SK-N-SH (cell line): ENCODE data around the gene ASB15. TPM values are rescaled to one million over a fixed set of nuclear protein-coding genes. Genes with fewer than 3 reads are reported as not detected.

ENCODE experiments used
- CTCF ChIA-PET: fragments of 300-600, 350-600 bp; formaldehyde crosslinking; extraction: SDS; loops from one replicate; lab custom pipeline; 2021; lab: Yijun Ruan, JAX
- POLR2A ChIA-PET: fragments of 350-600 bp; sonication (Branson Sonifier 250); formaldehyde crosslinking; extraction: SDS; loops from one replicate; lab custom pipeline; 2020; ENCODE audit warnings: antibody characterized with exemption, inconsistent platforms; lab: Yijun Ruan, JAX
- DNase-seq: peaks from one replicate; pipeline ENCODE4 v3.0.0; 2012
- H2AFZ ChIP-seq: fragments of 200-600 bp; sonication (generic); 2 replicates; pipeline ENCODE4 v1.8.1; 2016; ENCODE audit warnings: antibody characterized with exemption, mild to moderate bottlenecking, low read depth
- H3F3A ChIP-seq: fragments of 200-600 bp; sonication (generic); replicated peaks from 2 replicates; pipeline ENCODE3; 2016; ENCODE audit warnings: antibody characterized with exemption, mild to moderate bottlenecking; ENCODE audit not compliant: insufficient read depth
- H3K27ac ChIP-seq, 2 experiments: fragments of 200-500 bp in 1 of 2; fragments of 200-600 bp in 1 of 2; sonication (Bioruptor generic) in 1 of 2; sonication (generic), shearing (Covaris generic) in 1 of 2; 2 replicates each; pipeline versions ENCODE4 v1.5.1 to v1.6.1; 2014 to 2016; ENCODE audit warnings: low read depth in 2 of 2, inconsistent platforms in 1 of 2, low read length in 1 of 2, mild to moderate bottlenecking in 1 of 2, mixed read lengths in 1 of 2
- H3K27me3 ChIP-seq: fragments of 200-600 bp; sonication (generic), shearing (Covaris generic); 2 replicates; pipeline ENCODE4 v1.6.1; 2016; ENCODE audit warnings: mixed run types; ENCODE audit not compliant: insufficient read depth
- H3K36me3 ChIP-seq, 2 experiments: fragments of 200-500 bp in 1 of 2; fragments of 200-600 bp in 1 of 2; sonication (Bioruptor generic) in 1 of 2; sonication (generic) in 1 of 2; replicated peaks in 1 of 2; 2 replicates each; pipeline versions ENCODE3 to v1.5.1; 2014 to 2016; ENCODE audit warnings: low read length in 1 of 2, mild to moderate bottlenecking in 1 of 2; ENCODE audit not compliant: insufficient read depth in 2 of 2, control insufficient read depth in 1 of 2
- H3K4me1 ChIP-seq, 2 experiments: fragments of 200-500 bp in 1 of 2; fragments of 200-600 bp in 1 of 2; sonication (Bioruptor generic) in 1 of 2; sonication (generic), shearing (Covaris generic) in 1 of 2; 2 replicates each; pipeline versions ENCODE4 v1.5.1 to v1.6.1; 2014 to 2016; ENCODE audit warnings: low read depth in 1 of 2, low read length in 1 of 2, mixed run types in 1 of 2; ENCODE audit not compliant: insufficient read depth in 2 of 2, control insufficient read depth in 1 of 2
- H3K4me2 ChIP-seq: fragments of 200-600 bp; sonication (generic), shearing (Covaris generic); 2 replicates; pipeline ENCODE4 v1.6.1; 2017; ENCODE audit warnings: mixed run types
- H3K4me3 ChIP-seq, 2 experiments: fragments of 200-500 bp in 1 of 2; fragments of 200-600 bp in 1 of 2; sonication (Bioruptor generic) in 1 of 2; sonication (generic), shearing (Covaris generic) in 1 of 2; 2 replicates each; pipeline versions ENCODE4 v1.5.1 to v1.8.1; 2014 to 2016; ENCODE audit warnings: low read depth in 2 of 2, inconsistent platforms in 1 of 2, low read length in 1 of 2, mild to moderate bottlenecking in 1 of 2, mixed read lengths in 1 of 2, moderate library complexity in 1 of 2
- H3K79me2 ChIP-seq: fragments of 200-600 bp; sonication (generic); 2 replicates; pipeline ENCODE4 v1.8.1; 2017; ENCODE audit warnings: mild to moderate bottlenecking; ENCODE audit not compliant: insufficient read depth
- H3K9ac ChIP-seq: fragments of 200-600 bp; sonication (generic); 2 replicates; pipeline ENCODE4 v1.6.1; 2017; ENCODE audit warnings: mixed run types
- H3K9me2 ChIP-seq: fragments of 200-600 bp; sonication (generic); 2 replicates; pipeline ENCODE4 v1.6.1; 2017; ENCODE audit warnings: mixed run types
- H3K9me3 ChIP-seq: fragments of 200-600 bp; sonication (generic); 2 replicates; pipeline ENCODE4 v1.6.1; 2017; ENCODE audit warnings: mixed run types, mild to moderate bottlenecking, moderate library complexity
- H4K20me1 ChIP-seq: fragments of 200-600 bp; sonication (generic); 2 replicates; pipeline ENCODE4 v1.6.1; 2017; ENCODE audit warnings: mild to moderate bottlenecking, mixed run types; ENCODE audit not compliant: insufficient read depth
- ELF1 ChIP-seq: IDR thresholded peaks from 2 replicates; pipeline ENCODE4 v1.4.0; 2012
- EP300 ChIP-seq, 2 experiments: IDR thresholded peaks; 2 replicates each; pipeline versions ENCODE4 v1.4.0 to v1.6.1; 2012; ENCODE audit warnings: borderline replicate concordance in 1 of 2, low read depth in 1 of 2, low read length in 1 of 2
- FOXJ3 ChIP-seq: sonication (generic); formaldehyde crosslinking; IDR thresholded peaks from 2 replicates; pipeline ENCODE4 v1.5.1; 2020; ENCODE audit warnings: mild to moderate bottlenecking, missing genetic modification reagents
- FOXM1 ChIP-seq: IDR thresholded peaks from 2 replicates; pipeline ENCODE4 v1.4.0; 2012; ENCODE audit warnings: low read depth, mild to moderate bottlenecking
- GABPA ChIP-seq: IDR thresholded peaks from 2 replicates; pipeline ENCODE4 v1.4.0; 2012; ENCODE audit warnings: low read depth, mild to moderate bottlenecking
- JUND ChIP-seq: IDR thresholded peaks from 2 replicates; pipeline ENCODE4 v1.4.0; 2012
- MEF2A ChIP-seq: IDR thresholded peaks from 2 replicates; pipeline ENCODE4 v1.4.0; 2012; ENCODE audit warnings: low read depth, borderline replicate concordance
- MXI1 ChIP-seq: IDR thresholded peaks from 2 replicates; pipeline ENCODE4 v1.6.1; 2012; ENCODE audit warnings: mild to moderate bottlenecking, low read depth, low read length, improper control_type of control experiment
- NRF1 ChIP-seq: IDR thresholded peaks from 2 replicates; pipeline ENCODE4 v1.6.1; 2012; ENCODE audit warnings: low read depth, mild to moderate bottlenecking, low read length
- POLR2AphosphoS5 ChIP-seq: IDR thresholded peaks from 2 replicates; pipeline ENCODE4 v1.6.1; 2012; ENCODE audit warnings: low read depth, low read length
- RCOR1 ChIP-seq: fragments of 150-350 bp; IDR thresholded peaks from 2 replicates; pipeline ENCODE4 v1.6.1; 2017; ENCODE audit warnings: antibody characterized with exemption, low read length
- RFX5 ChIP-seq: IDR thresholded peaks from 2 replicates; pipeline ENCODE4 v1.6.1; 2012; ENCODE audit warnings: mild to moderate bottlenecking, improper control_type of control experiment, low read length
- RXRA ChIP-seq: IDR thresholded peaks from 2 replicates; pipeline ENCODE4 v1.4.0; 2012; ENCODE audit warnings: low read depth, mild to moderate bottlenecking, borderline replicate concordance
- SIN3A ChIP-seq: IDR thresholded peaks from 2 replicates; pipeline ENCODE4 v1.6.1; 2012; ENCODE audit warnings: low read depth, mild to moderate bottlenecking, low read length, moderate library complexity, borderline replicate concordance
- SMC3 ChIP-seq: IDR thresholded peaks from 2 replicates; pipeline ENCODE4 v1.6.1; 2012; ENCODE audit warnings: low read depth, low read length, improper control_type of control experiment
- ZBTB33 ChIP-seq: IDR thresholded peaks from 2 replicates; pipeline ENCODE4 v1.4.0; 2012; ENCODE audit warnings: low read depth, borderline replicate concordance
- WGBS: methylation state at CpG from one replicate; pipeline ENCODE4 v1.1.6; 2017; ENCODE audit warnings: low lambda C conversion rate; 5-methylcytosine and 5-hydroxymethylcytosine counted together
- polyA plus RNA-seq, 3 experiments: library from polyadenylated mRNA; depleted of rRNA; stranded (reverse); fragments of >200 nt; gene quantifications; 2 replicates each; pipeline ENCODE4 v1.2.3, GENCODE V29; 2012
- TF ChIP-seq, protein P1 (sequence below): fragments of 200-600 bp; sonication (generic); IDR thresholded peaks from 2 replicates; pipeline ENCODE4 v1.6.1; 2017; ENCODE audit warnings: antibody characterized with exemption, mild to moderate bottlenecking, moderate library complexity
- TF ChIP-seq, protein P2 (sequence below): IDR thresholded peaks from 2 replicates; pipeline ENCODE4 v1.6.1; 2012; ENCODE audit warnings: mild to moderate bottlenecking, low read depth, low read length, moderate library complexity

ASB15 gene
- polyA plus RNA-seq, 1 of the 3 experiments (the other 2 are of a cell fraction) = not detected

GRCh38 chr7:123600876-123601275 is 745 bp upstream of the ASB15 start:
- no peak for TF ChIP-seq ZBTB33
- no peak for TF ChIP-seq SMC3
- TF ChIP-seq MXI1 = no peak
- TF ChIP-seq RCOR1 = no peak
- TF ChIP-seq RFX5 = no peak
- TF ChIP-seq NRF1 = no peak
- TF ChIP-seq, protein P1, sequence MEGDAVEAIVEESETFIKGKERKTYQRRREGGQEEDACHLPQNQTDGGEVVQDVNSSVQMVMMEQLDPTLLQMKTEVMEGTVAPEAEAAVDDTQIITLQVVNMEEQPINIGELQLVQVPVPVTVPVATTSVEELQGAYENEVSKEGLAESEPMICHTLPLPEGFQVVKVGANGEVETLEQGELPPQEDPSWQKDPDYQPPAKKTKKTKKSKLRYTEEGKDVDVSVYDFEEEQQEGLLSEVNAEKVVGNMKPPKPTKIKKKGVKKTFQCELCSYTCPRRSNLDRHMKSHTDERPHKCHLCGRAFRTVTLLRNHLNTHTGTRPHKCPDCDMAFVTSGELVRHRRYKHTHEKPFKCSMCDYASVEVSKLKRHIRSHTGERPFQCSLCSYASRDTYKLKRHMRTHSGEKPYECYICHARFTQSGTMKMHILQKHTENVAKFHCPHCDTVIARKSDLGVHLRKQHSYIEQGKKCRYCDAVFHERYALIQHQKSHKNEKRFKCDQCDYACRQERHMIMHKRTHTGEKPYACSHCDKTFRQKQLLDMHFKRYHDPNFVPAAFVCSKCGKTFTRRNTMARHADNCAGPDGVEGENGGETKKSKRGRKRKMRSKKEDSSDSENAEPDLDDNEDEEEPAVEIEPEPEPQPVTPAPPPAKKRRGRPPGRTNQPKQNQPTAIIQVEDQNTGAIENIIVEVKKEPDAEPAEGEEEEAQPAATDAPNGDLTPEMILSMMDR = no peak
- no peak for TF ChIP-seq SIN3A
- no peak for TF ChIP-seq GABPA
- no peak for TF ChIP-seq POLR2AphosphoS5
- no peak for TF ChIP-seq ELF1
- no peak for TF ChIP-seq EP300 (IDR thresholded peaks at IDR 0.05; ENCODE audit: borderline replicate concordance in 1 of 2, low read depth in 1 of 2, low read length in 1 of 2)
- TF ChIP-seq FOXJ3 = no peak
- no peak for TF ChIP-seq RXRA
- TF ChIP-seq, protein P2, sequence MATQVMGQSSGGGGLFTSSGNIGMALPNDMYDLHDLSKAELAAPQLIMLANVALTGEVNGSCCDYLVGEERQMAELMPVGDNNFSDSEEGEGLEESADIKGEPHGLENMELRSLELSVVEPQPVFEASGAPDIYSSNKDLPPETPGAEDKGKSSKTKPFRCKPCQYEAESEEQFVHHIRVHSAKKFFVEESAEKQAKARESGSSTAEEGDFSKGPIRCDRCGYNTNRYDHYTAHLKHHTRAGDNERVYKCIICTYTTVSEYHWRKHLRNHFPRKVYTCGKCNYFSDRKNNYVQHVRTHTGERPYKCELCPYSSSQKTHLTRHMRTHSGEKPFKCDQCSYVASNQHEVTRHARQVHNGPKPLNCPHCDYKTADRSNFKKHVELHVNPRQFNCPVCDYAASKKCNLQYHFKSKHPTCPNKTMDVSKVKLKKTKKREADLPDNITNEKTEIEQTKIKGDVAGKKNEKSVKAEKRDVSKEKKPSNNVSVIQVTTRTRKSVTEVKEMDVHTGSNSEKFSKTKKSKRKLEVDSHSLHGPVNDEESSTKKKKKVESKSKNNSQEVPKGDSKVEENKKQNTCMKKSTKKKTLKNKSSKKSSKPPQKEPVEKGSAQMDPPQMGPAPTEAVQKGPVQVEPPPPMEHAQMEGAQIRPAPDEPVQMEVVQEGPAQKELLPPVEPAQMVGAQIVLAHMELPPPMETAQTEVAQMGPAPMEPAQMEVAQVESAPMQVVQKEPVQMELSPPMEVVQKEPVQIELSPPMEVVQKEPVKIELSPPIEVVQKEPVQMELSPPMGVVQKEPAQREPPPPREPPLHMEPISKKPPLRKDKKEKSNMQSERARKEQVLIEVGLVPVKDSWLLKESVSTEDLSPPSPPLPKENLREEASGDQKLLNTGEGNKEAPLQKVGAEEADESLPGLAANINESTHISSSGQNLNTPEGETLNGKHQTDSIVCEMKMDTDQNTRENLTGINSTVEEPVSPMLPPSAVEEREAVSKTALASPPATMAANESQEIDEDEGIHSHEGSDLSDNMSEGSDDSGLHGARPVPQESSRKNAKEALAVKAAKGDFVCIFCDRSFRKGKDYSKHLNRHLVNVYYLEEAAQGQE = no peak
- no peak for TF ChIP-seq JUND
- TF ChIP-seq MEF2A = no peak
- no peak for TF ChIP-seq FOXM1
- H4K20me1 ChIP-seq = no peaks in the 10 kb centered on the region
- no peaks in the 10 kb centered on the region for H3F3A ChIP-seq
- CTCF ChIA-PET = interaction anchor here (0.7 to 1.5 kb wide), 4 partner anchors 13 to 79 kb away, joined by 3 read pairs; no protein-coding TSS in a partner anchor
- no peaks in the 10 kb centered on the region for H3K27me3 ChIP-seq
- H2AFZ ChIP-seq = no peak overlapping the region
- H3K4me3 ChIP-seq = no peak overlapping the region
- no peak overlapping the region for H3K9ac ChIP-seq
- no peaks in the 10 kb centered on the region for H3K9me3 ChIP-seq
- DNase-seq = no peak
- 63% methylated on average over 3 of the region's 3 CpGs for WGBS
- no peaks in the 10 kb centered on the region for H3K9me2 ChIP-seq
- H3K27ac ChIP-seq = no peak overlapping the region
- H3K4me2 ChIP-seq = no peak overlapping the region
- POLR2A ChIA-PET = no interaction called here
- H3K36me3 ChIP-seq = no peaks in the 10 kb centered on the region
- peaks cover 0 to 2% of the 10 kb centered on the region in 2 experiments; a peak in 1 of 4 replicates for H3K4me1 ChIP-seq
- no peaks in the 10 kb centered on the region for H3K79me2 ChIP-seq
